ENCODE results near the gene UNC80. TPM values are rescaled to one million over a fixed set of nuclear protein-coding genes. Genes with fewer than 3 reads are reported as not detected.

The UNC80 gene
- total RNA-seq, 4 donors from 2014 or later = 0.04 to 0.80 (median 0.21) TPM; not detected in 1

DNA sequence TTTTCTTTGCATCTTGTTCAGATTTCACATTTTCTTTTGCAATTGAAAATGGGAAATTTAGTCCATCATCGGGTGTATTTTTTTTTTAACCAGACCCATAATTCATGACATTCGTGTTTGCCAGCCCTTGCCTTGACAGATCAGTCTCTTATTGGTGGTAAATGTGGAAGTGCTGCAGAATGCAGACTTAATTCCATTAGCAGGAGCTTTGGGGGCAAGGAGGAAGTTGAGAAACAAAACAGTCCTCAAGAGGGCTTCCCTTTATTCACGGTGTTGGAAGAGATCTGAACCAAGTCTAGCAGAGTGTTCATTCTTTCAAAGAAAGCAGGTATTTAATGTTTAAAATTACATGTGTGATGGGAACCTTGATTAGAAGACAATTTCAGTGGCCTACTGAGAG, 214.2 kb downstream of the UNC80 start:
- WGBS = 77% methylated on average over 3 of the region's 3 CpGs
- H3K4me1 ChIP-seq = no peaks in the 10 kb centered on the region

DNA sequence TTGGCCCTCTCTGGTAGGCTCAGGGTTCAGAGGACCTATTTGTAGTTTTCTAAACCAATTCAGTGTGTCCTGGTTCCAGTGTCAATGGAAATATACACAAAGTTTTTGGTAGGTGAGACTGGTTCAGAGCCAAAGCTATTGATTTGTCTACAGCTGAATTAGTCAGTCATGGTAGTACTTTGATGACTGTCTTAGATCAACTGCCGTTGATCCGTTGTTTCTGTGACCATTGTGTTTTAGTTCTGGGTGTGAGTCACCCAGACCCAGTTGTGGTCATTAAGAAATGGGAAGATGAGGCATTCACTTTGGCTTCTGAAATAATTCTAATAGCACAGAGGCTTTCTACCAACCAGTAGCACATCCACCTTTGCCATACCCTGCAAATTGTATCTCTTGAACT, 214.8 kb downstream of the UNC80 start:
- Histone ChIP-seq H3K9me3 (no peaks in the 10 kb centered on the region), H3K36me3 (no peaks in the 10 kb centered on the region), H3K4me3 (no peak overlapping the region), H3K4me1 (no peaks in the 10 kb centered on the region), H3K27me3 (no peaks in the 10 kb centered on the region), H3K27ac (no peak overlapping the region)
- TF ChIP-seq EP300 (IDR thresholded peaks at IDR 0.05) (no peak), POLR2A (IDR thresholded peaks at IDR 0.05) (no peak), POLR2AphosphoS5 (IDR thresholded peaks at IDR 0.05) (no peak)
- TF ChIP-seq, protein P1, sequence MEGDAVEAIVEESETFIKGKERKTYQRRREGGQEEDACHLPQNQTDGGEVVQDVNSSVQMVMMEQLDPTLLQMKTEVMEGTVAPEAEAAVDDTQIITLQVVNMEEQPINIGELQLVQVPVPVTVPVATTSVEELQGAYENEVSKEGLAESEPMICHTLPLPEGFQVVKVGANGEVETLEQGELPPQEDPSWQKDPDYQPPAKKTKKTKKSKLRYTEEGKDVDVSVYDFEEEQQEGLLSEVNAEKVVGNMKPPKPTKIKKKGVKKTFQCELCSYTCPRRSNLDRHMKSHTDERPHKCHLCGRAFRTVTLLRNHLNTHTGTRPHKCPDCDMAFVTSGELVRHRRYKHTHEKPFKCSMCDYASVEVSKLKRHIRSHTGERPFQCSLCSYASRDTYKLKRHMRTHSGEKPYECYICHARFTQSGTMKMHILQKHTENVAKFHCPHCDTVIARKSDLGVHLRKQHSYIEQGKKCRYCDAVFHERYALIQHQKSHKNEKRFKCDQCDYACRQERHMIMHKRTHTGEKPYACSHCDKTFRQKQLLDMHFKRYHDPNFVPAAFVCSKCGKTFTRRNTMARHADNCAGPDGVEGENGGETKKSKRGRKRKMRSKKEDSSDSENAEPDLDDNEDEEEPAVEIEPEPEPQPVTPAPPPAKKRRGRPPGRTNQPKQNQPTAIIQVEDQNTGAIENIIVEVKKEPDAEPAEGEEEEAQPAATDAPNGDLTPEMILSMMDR (IDR thresholded peaks at IDR 0.05) = no peak
- 92% methylated on average over 2 of the region's 2 CpGs for WGBS
- no peak for DNase-seq (ENCODE audit: low spot score in 2 of 2)

More for the DNA sequence above, 214.2 kb downstream of the UNC80 start:
- TF ChIP-seq, protein P1 (IDR thresholded peaks at IDR 0.05) = no peak
- no peaks in the 10 kb centered on the region for H3K9me3 ChIP-seq
- DNase-seq (ENCODE audit: low spot score in 2 of 2) = no peak
- no peak overlapping the region for H3K4me3 ChIP-seq
- H3K36me3 ChIP-seq = no peaks in the 10 kb centered on the region
- no peaks in the 10 kb centered on the region for H3K27me3 ChIP-seq
- no peak overlapping the region for H3K27ac ChIP-seq

DNA sequence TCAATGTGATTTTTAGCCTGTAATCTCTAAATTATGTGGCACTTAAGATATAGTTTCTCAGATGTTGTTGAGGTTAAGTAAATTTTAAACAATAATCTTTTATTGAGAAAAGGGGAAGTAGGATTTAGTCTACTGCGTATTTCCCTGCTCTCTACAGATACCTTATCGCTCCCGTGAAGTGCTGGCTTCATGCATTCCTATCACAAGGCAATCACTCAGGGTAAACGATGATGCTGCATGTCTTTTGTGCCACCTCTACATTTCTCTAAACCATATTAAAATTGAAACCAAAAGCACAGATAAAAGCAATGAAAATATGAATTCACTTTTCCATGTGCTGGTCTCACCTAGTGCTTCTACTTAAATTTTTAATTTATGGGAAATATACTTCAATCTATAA, 216.4 kb downstream of the UNC80 start:
- H3K9me3 ChIP-seq = no peaks in the 10 kb centered on the region
- no peaks in the 10 kb centered on the region for H3K36me3 ChIP-seq
- no peaks in the 10 kb centered on the region for H3K27me3 ChIP-seq
- 84% methylated on average over 4 of the region's 4 CpGs for WGBS
- H3K27ac ChIP-seq = no peak overlapping the region
- DNase-seq (ENCODE audit: low spot score in 2 of 2) = no peak
- no peak overlapping the region for H3K4me3 ChIP-seq
- TF ChIP-seq, protein P1 (IDR thresholded peaks at IDR 0.05) = no peak
- TF ChIP-seq POLR2AphosphoS5 (IDR thresholded peaks at IDR 0.05) (no peak), EP300 (IDR thresholded peaks at IDR 0.05) (no peak), POLR2A (IDR thresholded peaks at IDR 0.05) (no peak)
- H3K4me1 ChIP-seq = no peaks in the 10 kb centered on the region

DNA sequence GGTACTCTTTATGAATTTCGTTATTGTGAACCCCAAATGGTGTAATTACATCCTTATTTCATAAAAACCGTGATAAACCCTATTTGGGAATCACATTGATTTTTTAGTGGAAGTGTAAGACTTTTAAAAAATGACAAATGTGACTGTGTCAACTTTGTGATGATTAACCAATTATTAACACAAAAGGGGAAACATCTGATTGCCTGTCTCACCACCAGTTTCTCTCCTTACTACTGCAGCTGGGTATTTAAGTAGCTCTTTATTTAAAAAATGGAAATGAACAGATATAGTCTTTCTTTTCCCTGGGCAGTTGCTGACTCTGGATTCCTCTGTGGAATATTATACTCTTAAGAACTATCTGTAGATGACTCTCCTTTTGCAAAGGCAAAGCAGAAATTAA, 219.2 kb downstream of the UNC80 start:
- H3K36me3 ChIP-seq = no peaks in the 10 kb centered on the region
- H3K27ac ChIP-seq = no peak overlapping the region
- H3K9me3 ChIP-seq = no peaks in the 10 kb centered on the region
- H3K4me1 ChIP-seq = no peaks in the 10 kb centered on the region
- H3K4me3 ChIP-seq = no peak overlapping the region
- TF ChIP-seq EP300 (IDR thresholded peaks at IDR 0.05) (no peak), POLR2AphosphoS5 (IDR thresholded peaks at IDR 0.05) (no peak), POLR2A (IDR thresholded peaks at IDR 0.05) (no peak)
- TF ChIP-seq, protein P1 (IDR thresholded peaks at IDR 0.05) = no peak
- H3K27me3 ChIP-seq = no peaks in the 10 kb centered on the region
- WGBS = 80% methylated on average over 2 of the region's 2 CpGs
- DNase-seq (ENCODE audit: low spot score in 2 of 2) = no peak

DNA sequence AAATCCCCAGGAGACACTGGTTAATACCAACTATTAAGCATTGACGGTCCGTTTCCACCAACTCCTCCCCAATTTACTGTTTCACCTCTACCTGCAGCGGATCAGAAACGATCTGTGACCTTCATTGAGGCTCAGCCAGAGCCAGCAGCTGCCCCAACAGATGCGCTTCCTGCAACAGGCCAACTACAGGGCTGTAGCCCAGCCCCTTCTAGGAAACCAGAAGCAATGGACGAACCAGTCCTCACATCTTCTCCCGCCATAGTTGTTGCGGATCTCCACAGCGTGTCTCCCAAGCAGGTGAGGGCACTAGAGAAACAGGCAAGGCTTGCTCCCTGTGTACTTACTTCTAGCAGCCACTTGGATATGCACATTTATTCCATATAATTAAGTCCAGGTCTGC, 222.3 kb downstream of the UNC80 start:
- Histone ChIP-seq H3K27me3 (no peaks in the 10 kb centered on the region), H3K9me3 (no peaks in the 10 kb centered on the region), H3K36me3 (no peaks in the 10 kb centered on the region), H3K27ac (no peak overlapping the region), H3K4me3 (no peak overlapping the region), H3K4me1 (no peaks in the 10 kb centered on the region)
- DNase-seq (ENCODE audit: low spot score in 2 of 2) = no peak
- no peak for TF ChIP-seq POLR2A (IDR thresholded peaks at IDR 0.05)
- TF ChIP-seq, protein P1 (IDR thresholded peaks at IDR 0.05) = no peak
- TF ChIP-seq POLR2AphosphoS5 (IDR thresholded peaks at IDR 0.05) = no peak
- no peak for TF ChIP-seq EP300 (IDR thresholded peaks at IDR 0.05)
- 90% methylated on average over 9 of the region's 9 CpGs for WGBS
